Measurements from ENCODE around the gene SLC44A2. TPM values are rescaled to one million over a fixed set of nuclear protein-coding genes. Genes with fewer than 3 reads are reported as not detected.

SLC44A2 gene
- total and polyA plus RNA-seq, 2 experiments from 2014 or later: 43.2 to 65.0 TPM

GRCh38 chr19:10631874-10632273 is 6.5 kb downstream of the SLC44A2 start:
- Histone ChIP-seq H3K4me2 (no peak overlapping the region), H3K27me3 (ENCODE audit: insufficient read depth) (no peaks in the 10 kb centered on the region), H3K4me3 (no peak overlapping the region), H3F3A (replicated peaks; ENCODE audit: low read depth) (peaks cover 7% of the 10 kb centered on the region; the same call in 1 of the 2 replicates), H3K27ac (ENCODE audit: low read depth) (no peak overlapping the region), H3K79me2 (replicated peaks; ENCODE audit: insufficient read depth) (no peaks in the 10 kb centered on the region), H3K36me3 (ENCODE audit: insufficient read depth) (peaks cover 6% of the 10 kb centered on the region; the same call in 1 of the 2 replicates), H2AFZ (no peak overlapping the region), H3K9me2 (ENCODE audit: insufficient read depth) (no peaks in the 10 kb centered on the region), H3K4me1 (ENCODE audit: insufficient read depth) (no peaks in the 10 kb centered on the region), H4K20me1 (replicated peaks; ENCODE audit: insufficient read depth) (no peaks in the 10 kb centered on the region; the same call in 1 of the 2 replicates)
- TF ChIP-seq NANOG (IDR thresholded peaks at IDR 0.05; ENCODE audit: borderline replicate concordance) (no peak), ZNF114 (CRISPR knock-in tag; IDR thresholded peaks at IDR 0.05) (no peak)
- Mint-ChIP-seq H3K9me3 (no peaks in the 10 kb centered on the region; the same call in 2 of the 3 replicates), H3K4me3 (no peak overlapping the region), H3K4me1 (peaks cover 12% of the 10 kb centered on the region; the same call in 2 of the 3 replicates), H3K27me3 (ENCODE audit: insufficient read depth, low read depth, poor library complexity) (peaks cover 9% of the 10 kb centered on the region), H3K36me3 (ENCODE audit: low read depth) (peaks cover 75% of the 10 kb centered on the region), H3K27ac (no peak overlapping the region)
- DNase-seq (ENCODE audit: low spot score): no peak
- ATAC-seq: no peak

DNA sequence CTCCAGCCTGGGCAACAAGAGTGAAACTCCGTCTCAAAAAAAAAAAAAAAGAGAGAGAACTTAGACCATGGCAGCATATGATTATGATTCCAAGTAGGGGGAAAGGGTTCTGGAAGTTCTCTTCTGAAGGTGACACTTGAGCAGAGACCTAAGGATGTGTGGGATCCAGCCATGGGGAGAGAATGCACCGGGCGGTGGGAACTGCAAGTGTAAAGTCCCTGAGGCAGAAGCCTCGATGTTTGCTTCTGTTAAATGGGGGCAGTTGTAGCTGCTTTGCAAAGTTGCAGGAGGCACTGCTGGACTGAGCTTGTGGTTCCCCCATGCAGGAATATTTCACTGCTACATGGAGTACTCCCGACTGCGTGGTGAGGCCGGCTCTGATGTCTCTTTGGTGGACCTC is 9.1 kb downstream of the SLC44A2 start:
- peaks cover 7% of the 10 kb centered on the region; the same call in 1 of the 2 replicates for H3F3A ChIP-seq (replicated peaks; ENCODE audit: low read depth)
- no peak for DNase-seq (ENCODE audit: low spot score)
- TF ChIP-seq ZNF331 (CRISPR knock-in tag; IDR thresholded peaks at IDR 0.05; ENCODE audit: low read depth): no peak
- no peak for TF ChIP-seq CREB1 (CRISPR knock-in tag; IDR thresholded peaks at IDR 0.05; ENCODE audit: low read depth)
- TF ChIP-seq, protein P1, sequence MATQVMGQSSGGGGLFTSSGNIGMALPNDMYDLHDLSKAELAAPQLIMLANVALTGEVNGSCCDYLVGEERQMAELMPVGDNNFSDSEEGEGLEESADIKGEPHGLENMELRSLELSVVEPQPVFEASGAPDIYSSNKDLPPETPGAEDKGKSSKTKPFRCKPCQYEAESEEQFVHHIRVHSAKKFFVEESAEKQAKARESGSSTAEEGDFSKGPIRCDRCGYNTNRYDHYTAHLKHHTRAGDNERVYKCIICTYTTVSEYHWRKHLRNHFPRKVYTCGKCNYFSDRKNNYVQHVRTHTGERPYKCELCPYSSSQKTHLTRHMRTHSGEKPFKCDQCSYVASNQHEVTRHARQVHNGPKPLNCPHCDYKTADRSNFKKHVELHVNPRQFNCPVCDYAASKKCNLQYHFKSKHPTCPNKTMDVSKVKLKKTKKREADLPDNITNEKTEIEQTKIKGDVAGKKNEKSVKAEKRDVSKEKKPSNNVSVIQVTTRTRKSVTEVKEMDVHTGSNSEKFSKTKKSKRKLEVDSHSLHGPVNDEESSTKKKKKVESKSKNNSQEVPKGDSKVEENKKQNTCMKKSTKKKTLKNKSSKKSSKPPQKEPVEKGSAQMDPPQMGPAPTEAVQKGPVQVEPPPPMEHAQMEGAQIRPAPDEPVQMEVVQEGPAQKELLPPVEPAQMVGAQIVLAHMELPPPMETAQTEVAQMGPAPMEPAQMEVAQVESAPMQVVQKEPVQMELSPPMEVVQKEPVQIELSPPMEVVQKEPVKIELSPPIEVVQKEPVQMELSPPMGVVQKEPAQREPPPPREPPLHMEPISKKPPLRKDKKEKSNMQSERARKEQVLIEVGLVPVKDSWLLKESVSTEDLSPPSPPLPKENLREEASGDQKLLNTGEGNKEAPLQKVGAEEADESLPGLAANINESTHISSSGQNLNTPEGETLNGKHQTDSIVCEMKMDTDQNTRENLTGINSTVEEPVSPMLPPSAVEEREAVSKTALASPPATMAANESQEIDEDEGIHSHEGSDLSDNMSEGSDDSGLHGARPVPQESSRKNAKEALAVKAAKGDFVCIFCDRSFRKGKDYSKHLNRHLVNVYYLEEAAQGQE (IDR thresholded peaks at IDR 0.05; ENCODE audit: unreplicated experiment): no peak
- no peak for TF ChIP-seq CTCF (conservative IDR thresholded peaks at IDR 0.05; ENCODE audit: low read depth in 2 of 2)
- TF ChIP-seq EZH2phosphoT487 (IDR thresholded peaks at IDR 0.05; ENCODE audit: unreplicated experiment): no peak
- no peak for TF ChIP-seq JUNB (IDR thresholded peaks at IDR 0.05; ENCODE audit: unreplicated experiment)
- TF ChIP-seq EZH2 (IDR thresholded peaks at IDR 0.05; ENCODE audit: low read depth, unreplicated experiment): no peak
- TF ChIP-seq ZNF114 (CRISPR knock-in tag; IDR thresholded peaks at IDR 0.05): no peak
- no peak for TF ChIP-seq NANOG (IDR thresholded peaks at IDR 0.05; ENCODE audit: borderline replicate concordance)
- TF ChIP-seq POLR2AphosphoS5 (IDR thresholded peaks at IDR 0.05; ENCODE audit: low read depth): no peak

More for the DNA sequence above, 9.1 kb downstream of the SLC44A2 start:
- H3K4me1 ChIP-seq (ENCODE audit: insufficient read depth): no peaks in the 10 kb centered on the region
- H2AFZ ChIP-seq: no peak overlapping the region
- Mint-ChIP-seq H3K4me3 (no peak overlapping the region), H3K36me3 (ENCODE audit: low read depth) (peaks cover 79% of the 10 kb centered on the region), H3K9me3 (no peaks in the 10 kb centered on the region; the same call in 2 of the 3 replicates), H3K27me3 (ENCODE audit: insufficient read depth, low read depth, poor library complexity) (peaks cover 8% of the 10 kb centered on the region), H3K27ac (no peak overlapping the region), H3K4me1 (peaks cover 8% of the 10 kb centered on the region; the same call in 2 of the 3 replicates)
- peaks cover 4% of the 10 kb centered on the region; the same call in 1 of the 2 replicates for H4K20me1 ChIP-seq (replicated peaks; ENCODE audit: insufficient read depth)
- H3K36me3 ChIP-seq (ENCODE audit: insufficient read depth): peaks cover 16% of the 10 kb centered on the region; the same call in 1 of the 2 replicates
- H3K79me2 ChIP-seq (replicated peaks; ENCODE audit: insufficient read depth): no peaks in the 10 kb centered on the region
- no peaks in the 10 kb centered on the region for H3K9me2 ChIP-seq (ENCODE audit: insufficient read depth)
- no peak overlapping the region for H3K4me2 ChIP-seq
- H3K4me3 ChIP-seq: no peak overlapping the region
- H3K27ac ChIP-seq (ENCODE audit: low read depth): no peak overlapping the region
- no peak for ATAC-seq
- no peaks in the 10 kb centered on the region for H3K27me3 ChIP-seq (ENCODE audit: insufficient read depth)
